Measurements from ENCODE around the gene HIVEP3. TPM values are rescaled to one million over a fixed set of nuclear protein-coding genes. Genes with fewer than 3 reads are reported as not detected.

Gene HIVEP3
- total RNA-seq, 1 donor from 2014 or later = 5.8 TPM

- no peak for TF ChIP-seq CTCF (IDR thresholded peaks at IDR 0.05; ENCODE audit: insufficient read depth, low read length, poor library complexity, severe bottlenecking)
- H3K36me3 ChIP-seq (ENCODE audit: control insufficient read depth, insufficient read depth, low read length) = no peaks in the 10 kb centered on the region
- DNase-seq (ENCODE audit: low read depth) = no peak
Measured at GRCh38 chr1:41804176-41804575, 114.5 kb downstream of the HIVEP3 start.

GRCh38 chr1:41803656-41804055, 115.1 kb downstream of the HIVEP3 start:
- no peaks in the 10 kb centered on the region for H3K27me3 ChIP-seq (ENCODE audit: control insufficient read depth, insufficient read depth, low read length)
- no peaks in the 10 kb centered on the region for H3K36me3 ChIP-seq (ENCODE audit: control insufficient read depth, insufficient read depth, low read length)
- DNase-seq (ENCODE audit: low read depth) = no peak
- no peak for TF ChIP-seq CTCF (IDR thresholded peaks at IDR 0.05; ENCODE audit: insufficient read depth, low read length, poor library complexity, severe bottlenecking)
- no peak overlapping the region for H3K4me3 ChIP-seq (ENCODE audit: low read depth, low read length)

More at GRCh38 chr1:41804176-41804575, 114.5 kb downstream of the HIVEP3 start:
- Histone ChIP-seq H3K27me3 (ENCODE audit: control insufficient read depth, insufficient read depth, low read length) (no peaks in the 10 kb centered on the region), H3K4me3 (ENCODE audit: low read depth, low read length) (no peak overlapping the region)

GRCh38 chr1:41802532-41803501, 115.9 kb downstream of the HIVEP3 start:
- Histone ChIP-seq H3K27me3 (ENCODE audit: control insufficient read depth, insufficient read depth, low read length) (no peaks in the 10 kb centered on the region), H3K36me3 (ENCODE audit: control insufficient read depth, insufficient read depth, low read length) (no peaks in the 10 kb centered on the region), H3K4me3 (ENCODE audit: low read depth, low read length) (no peak overlapping the region)
- no peak for TF ChIP-seq CTCF (IDR thresholded peaks at IDR 0.05; ENCODE audit: insufficient read depth, low read length, poor library complexity, severe bottlenecking)
- DNase-seq (ENCODE audit: low read depth) = no peak

- TF ChIP-seq CTCF (IDR thresholded peaks at IDR 0.05; ENCODE audit: insufficient read depth, low read length, poor library complexity, severe bottlenecking) = no peak
- H3K36me3 ChIP-seq (ENCODE audit: control insufficient read depth, insufficient read depth, low read length) = no peaks in the 10 kb centered on the region
- DNase-seq (ENCODE audit: low read depth) = no peak
- no peaks in the 10 kb centered on the region for H3K27me3 ChIP-seq (ENCODE audit: control insufficient read depth, insufficient read depth, low read length)
- H3K4me3 ChIP-seq (ENCODE audit: low read depth, low read length) = no peak overlapping the region
Measured at GRCh38 chr1:41800311-41800829, 118.4 kb downstream of the HIVEP3 start.

GRCh38 chr1:41799723-41800122, 119.0 kb downstream of the HIVEP3 start:
- DNase-seq (ENCODE audit: low read depth) = no peak
- Histone ChIP-seq H3K4me3 (ENCODE audit: low read depth, low read length) (no peak overlapping the region), H3K27me3 (ENCODE audit: control insufficient read depth, insufficient read depth, low read length) (no peaks in the 10 kb centered on the region), H3K36me3 (ENCODE audit: control insufficient read depth, insufficient read depth, low read length) (no peaks in the 10 kb centered on the region)
- no peak for TF ChIP-seq CTCF (IDR thresholded peaks at IDR 0.05; ENCODE audit: insufficient read depth, low read length, poor library complexity, severe bottlenecking)
